Measurements from ENCODE around the gene UPK3BL1. TPM values are rescaled to one million over a fixed set of nuclear protein-coding genes. Genes with fewer than 3 reads are reported as not detected.
"Not testable (repeated sequence)": the region's sequence is repeated elsewhere in the genome, so short reads cannot be mapped to it uniquely, and the experiment has no call there.

Gene UPK3BL1
- total and polyA plus RNA-seq, 2 of the 8 experiments (the other 6 are each of a cell fraction or from before 2014, with no cell fraction given) = 6.4 to 16.1 TPM

- H4K8ac ChIP-seq (ENCODE audit: extremely low read depth, insufficient read depth, low read length); H4K5ac ChIP-seq (ENCODE audit: insufficient read length, low read depth, low read length); H3K9me3 ChIP-seq (ENCODE audit: insufficient read depth in 2 of 2, low read depth in 1 of 2, low read length in 1 of 2); H2BK5ac ChIP-seq (ENCODE audit: low read depth, low read length); CTCF ChIA-PET (ENCODE audit: partially characterized antibody); H3K79me2 ChIP-seq (ENCODE audit: control insufficient read depth in 1 of 2, insufficient read depth in 2 of 2, low read length in 2 of 2); H3K56ac ChIP-seq (replicated peaks; ENCODE audit: insufficient read length, low read depth, low read length); H3K23me2 ChIP-seq (ENCODE audit: low read depth, low read length); H3K27ac ChIP-seq (ENCODE audit: low read depth, low read length); H2BK12ac ChIP-seq (ENCODE audit: low read depth, low read length); H3K4me2 ChIP-seq (ENCODE audit: insufficient read depth in 1 of 2, low read depth in 2 of 2, low read length in 2 of 2); H4K20me1 ChIP-seq (replicated peaks in 1 of 2; ENCODE audit: control insufficient read depth in 1 of 2, insufficient read depth in 2 of 2, low read length in 2 of 2); H3K23ac ChIP-seq (ENCODE audit: insufficient read length); H3K9ac ChIP-seq (replicated peaks in 1 of 4; ENCODE audit: extremely low read depth in 1 of 4, low read depth in 3 of 4, low read length in 3 of 4); H3K4me3 ChIP-seq (ENCODE audit: extremely low read depth in 1 of 4, insufficient read depth in 2 of 4, low read depth in 3 of 4, low read length in 4 of 4); H3K4ac ChIP-seq (replicated peaks; ENCODE audit: insufficient read length, low read depth, low read length); H3K27me3 ChIP-seq (replicated peaks in 1 of 4; ENCODE audit: control insufficient read depth in 3 of 4, extremely low read depth in 1 of 4, insufficient read depth in 3 of 4, low read length in 3 of 4); H3K18ac ChIP-seq (ENCODE audit: extremely low read depth, low read length); H2BK20ac ChIP-seq (ENCODE audit: low read length); H4K91ac ChIP-seq (replicated peaks; ENCODE audit: insufficient read length, low read length); H2AFZ ChIP-seq (ENCODE audit: low read length); DNase-seq (ENCODE audit: low read depth in 1 of 2, low spot score in 2 of 2); FAIRE-seq; POLR2A ChIA-PET (ENCODE audit: partially characterized antibody); H2BK15ac ChIP-seq (ENCODE audit: low read length); H3K79me1 ChIP-seq (ENCODE audit: low read depth, low read length); H3K4me1 ChIP-seq (replicated peaks in 1 of 4; ENCODE audit: control insufficient read depth in 3 of 4, insufficient read depth in 4 of 4, low read length in 3 of 4); H3K36me3 ChIP-seq (ENCODE audit: control insufficient read depth in 2 of 4, insufficient read depth in 4 of 4, low read length in 3 of 4); H3K14ac ChIP-seq (ENCODE audit: insufficient read length); H2AK5ac ChIP-seq (ENCODE audit: low read depth, low read length); H2BK120ac ChIP-seq (replicated peaks; ENCODE audit: low read depth, low read length): not testable (repeated sequence)
- WGBS, 2 experiments (ENCODE audit: extremely low coverage in 1 of 2, insufficient coverage in 1 of 2, insufficient read length in 1 of 2, insufficient replicate concordance in 2 of 2, low coverage in 1 of 2, low lambda C conversion rate in 2 of 2, missing lambda C conversion rate in 1 of 2) = no CpG with 5 or more reads among the region's 9 CpGs
These were observed 31.0 kb upstream of the UPK3BL1 start for GRCh38 chr7:102673447-102674067.

- H2BK20ac ChIP-seq (ENCODE audit: low read length); H4K5ac ChIP-seq (ENCODE audit: insufficient read length, low read depth, low read length); H3K56ac ChIP-seq (replicated peaks; ENCODE audit: insufficient read length, low read depth, low read length); H3K79me2 ChIP-seq (ENCODE audit: control insufficient read depth in 1 of 2, insufficient read depth in 2 of 2, low read length in 2 of 2); H2AK5ac ChIP-seq (ENCODE audit: low read depth, low read length); H4K8ac ChIP-seq (ENCODE audit: extremely low read depth, insufficient read depth, low read length); H3K14ac ChIP-seq (ENCODE audit: insufficient read length); H3K4me1 ChIP-seq (replicated peaks in 1 of 4; ENCODE audit: control insufficient read depth in 3 of 4, insufficient read depth in 4 of 4, low read length in 3 of 4); H4K91ac ChIP-seq (replicated peaks; ENCODE audit: insufficient read length, low read length); H3K23ac ChIP-seq (ENCODE audit: insufficient read length); H4K20me1 ChIP-seq (replicated peaks in 1 of 2; ENCODE audit: control insufficient read depth in 1 of 2, insufficient read depth in 2 of 2, low read length in 2 of 2); H2BK15ac ChIP-seq (ENCODE audit: low read length); H3K79me1 ChIP-seq (ENCODE audit: low read depth, low read length); DNase-seq (ENCODE audit: low read depth in 1 of 2, low spot score in 2 of 2); H3K4me3 ChIP-seq (ENCODE audit: extremely low read depth in 1 of 4, insufficient read depth in 2 of 4, low read depth in 3 of 4, low read length in 4 of 4); H3K36me3 ChIP-seq (ENCODE audit: control insufficient read depth in 2 of 4, insufficient read depth in 4 of 4, low read length in 3 of 4); H3K4ac ChIP-seq (replicated peaks; ENCODE audit: insufficient read length, low read depth, low read length); POLR2A ChIA-PET (ENCODE audit: partially characterized antibody); H3K23me2 ChIP-seq (ENCODE audit: low read depth, low read length); H2AFZ ChIP-seq (ENCODE audit: low read length); H3K9me3 ChIP-seq (ENCODE audit: insufficient read depth in 2 of 2, low read depth in 1 of 2, low read length in 1 of 2); H3K18ac ChIP-seq (ENCODE audit: extremely low read depth, low read length); H2BK5ac ChIP-seq (ENCODE audit: low read depth, low read length); H3K27me3 ChIP-seq (replicated peaks in 1 of 4; ENCODE audit: control insufficient read depth in 3 of 4, extremely low read depth in 1 of 4, insufficient read depth in 3 of 4, low read length in 3 of 4); H2BK120ac ChIP-seq (replicated peaks; ENCODE audit: low read depth, low read length); H2BK12ac ChIP-seq (ENCODE audit: low read depth, low read length); H3K27ac ChIP-seq (ENCODE audit: low read depth, low read length); FAIRE-seq; H3K4me2 ChIP-seq (ENCODE audit: insufficient read depth in 1 of 2, low read depth in 2 of 2, low read length in 2 of 2); H3K9ac ChIP-seq (replicated peaks in 1 of 4; ENCODE audit: extremely low read depth in 1 of 4, low read depth in 3 of 4, low read length in 3 of 4): not testable (repeated sequence)
- WGBS, 2 experiments (ENCODE audit: extremely low coverage in 1 of 2, insufficient coverage in 1 of 2, insufficient read length in 1 of 2, insufficient replicate concordance in 2 of 2, low coverage in 1 of 2, low lambda C conversion rate in 2 of 2, missing lambda C conversion rate in 1 of 2) = no CpG with 5 or more reads among the region's 9 CpGs
- CTCF ChIA-PET (ENCODE audit: partially characterized antibody) = interaction anchor here (0.6 kb wide), 1 partner anchor 682 kb away, joined by 4 read pairs; no protein-coding TSS in a partner anchor
These were observed 29.3 kb upstream of the UPK3BL1 start for GRCh38 chr7:102671956-102672307.

All from H1 (cell line).